Measurements from ENCODE around the gene CELSR1.

Gene CELSR1

DNA sequence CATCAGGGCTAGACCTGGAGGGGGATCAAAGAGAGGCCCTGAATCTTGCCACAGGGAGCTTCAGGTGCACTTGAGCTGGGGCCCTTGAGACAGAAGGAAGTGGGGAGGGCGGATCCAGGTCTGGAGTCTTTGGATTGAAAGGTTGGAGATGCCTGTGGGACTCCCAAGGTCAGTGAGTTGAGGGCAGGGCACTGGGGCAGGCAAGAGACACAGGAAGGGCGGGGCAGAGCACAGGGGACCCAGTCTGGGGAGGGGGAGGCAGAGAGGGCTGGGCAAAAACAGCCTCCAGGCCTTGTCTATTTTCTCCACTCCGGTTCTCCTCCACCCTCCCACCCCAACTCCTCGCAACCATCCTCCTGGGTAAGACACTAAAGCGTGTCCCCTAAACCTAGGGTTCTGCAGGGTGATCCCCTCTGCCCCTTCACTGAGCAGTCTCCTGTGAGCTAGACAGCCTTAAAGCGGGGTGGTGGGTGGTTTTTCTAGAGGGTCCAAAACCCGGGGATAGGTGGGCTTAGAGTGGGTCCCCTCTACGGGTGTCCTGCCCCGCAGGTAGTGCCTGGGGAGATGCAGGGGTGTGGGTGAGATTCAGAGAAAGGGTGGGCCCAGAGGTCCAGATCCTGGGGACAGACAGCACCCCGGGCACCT is 38.6 kb upstream of the CELSR1 start:
- DNase-seq: no peak

DNA sequence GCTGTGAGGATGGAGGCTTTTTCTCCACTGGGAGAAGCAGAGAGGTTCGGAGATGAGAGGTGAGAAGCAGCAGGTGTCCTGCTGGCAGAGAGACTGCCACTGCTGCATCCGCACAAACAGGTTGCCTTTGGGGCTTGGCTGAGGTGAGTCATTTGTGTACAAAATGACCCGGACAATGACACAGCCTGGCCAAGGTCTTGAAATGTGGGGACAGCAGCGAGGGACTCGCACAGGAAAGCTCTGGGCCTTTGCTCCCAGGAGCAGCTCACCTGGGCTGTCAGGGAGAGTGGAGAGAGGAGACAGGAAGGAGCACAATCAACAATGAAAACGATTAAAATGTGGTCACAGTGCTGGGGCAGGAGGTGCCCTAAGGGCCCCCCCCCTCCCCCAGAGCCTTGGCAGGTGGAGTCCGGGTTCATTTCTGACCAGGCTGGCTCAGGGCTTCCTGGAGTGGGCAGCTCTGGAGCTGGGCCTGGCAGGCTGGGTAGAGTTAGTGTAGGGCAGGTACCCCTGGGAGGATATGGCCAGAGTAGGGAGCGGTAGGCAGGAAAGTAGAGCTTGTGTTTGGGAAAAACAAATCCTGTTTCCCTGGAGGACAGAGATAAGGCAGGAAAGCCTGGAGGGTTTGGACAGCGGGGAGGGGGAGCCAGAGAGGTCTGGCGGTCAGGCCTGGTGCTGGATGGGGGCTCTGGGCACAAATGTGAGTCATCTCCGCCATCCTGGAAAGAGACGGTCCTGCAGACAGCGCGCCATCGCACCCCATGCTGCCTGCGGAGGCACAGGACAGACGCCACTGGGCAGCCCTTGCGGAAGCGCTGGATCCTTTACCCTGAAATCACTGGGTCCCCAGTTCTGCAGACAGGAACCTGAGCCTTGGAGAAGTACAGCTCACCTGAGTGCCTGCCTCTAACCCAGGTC is 37.8 kb upstream of the CELSR1 start:
- no peak for DNase-seq

DNA sequence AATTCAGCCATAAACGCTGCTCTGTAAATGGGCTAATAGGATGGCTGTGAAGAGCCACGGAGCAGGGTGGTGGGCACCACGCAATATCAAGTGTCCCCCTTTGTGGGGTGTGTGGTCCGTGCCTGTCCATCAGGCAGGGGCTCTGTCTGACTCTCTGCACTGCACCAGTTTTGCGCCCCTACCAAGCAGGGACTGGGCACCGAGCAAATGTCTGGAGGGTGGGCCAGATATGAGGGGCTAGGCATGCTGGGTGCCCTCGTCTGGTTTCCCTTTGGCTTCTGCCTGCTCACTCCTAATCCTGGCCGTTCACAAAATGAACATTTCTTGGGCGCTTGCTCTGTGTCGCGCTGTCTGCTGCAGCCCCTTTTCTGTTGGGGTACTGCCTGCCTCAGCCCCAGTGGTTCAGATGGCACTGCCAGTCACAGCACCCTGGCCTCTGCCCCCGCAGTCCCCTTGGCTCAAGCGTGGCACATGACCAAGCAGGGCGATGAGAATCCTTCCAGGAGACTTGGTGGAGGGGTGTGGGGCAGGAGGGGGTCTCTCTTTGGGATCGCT is 37.1 kb upstream of the CELSR1 start:
- no peak for DNase-seq

DNA sequence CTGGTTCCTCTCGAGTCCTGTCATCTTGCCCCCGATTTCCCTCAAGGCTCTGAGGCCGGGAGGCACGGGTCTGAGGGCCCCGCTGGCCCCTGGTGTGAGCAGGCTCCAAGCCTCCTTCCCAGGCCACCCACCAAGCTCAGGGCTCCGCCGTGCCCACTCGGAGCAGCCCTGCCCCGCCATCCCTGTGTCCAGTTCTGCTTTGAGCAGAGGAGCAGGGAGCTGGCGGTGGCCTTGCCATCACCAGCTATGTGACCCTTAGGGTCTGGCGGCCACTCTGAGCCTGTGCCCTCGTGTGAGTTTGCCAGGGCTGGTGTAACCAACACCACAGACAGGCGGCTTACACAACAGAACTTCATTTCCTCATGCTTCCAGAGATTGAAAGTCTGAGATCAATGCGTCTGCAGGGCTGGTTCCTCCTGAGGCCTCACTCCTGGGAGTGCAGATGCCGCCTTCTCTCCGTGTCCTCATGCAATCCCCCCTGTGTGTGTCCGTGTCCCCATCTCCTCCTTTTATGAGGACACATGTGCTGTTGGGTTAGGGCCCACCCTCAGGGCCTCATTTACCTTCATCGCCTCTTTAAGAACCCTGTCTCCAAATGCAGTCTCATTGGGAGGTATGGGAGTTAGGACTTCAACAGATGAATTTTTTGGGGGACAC is 36.5 kb upstream of the CELSR1 start:
- no peak for DNase-seq

DNA sequence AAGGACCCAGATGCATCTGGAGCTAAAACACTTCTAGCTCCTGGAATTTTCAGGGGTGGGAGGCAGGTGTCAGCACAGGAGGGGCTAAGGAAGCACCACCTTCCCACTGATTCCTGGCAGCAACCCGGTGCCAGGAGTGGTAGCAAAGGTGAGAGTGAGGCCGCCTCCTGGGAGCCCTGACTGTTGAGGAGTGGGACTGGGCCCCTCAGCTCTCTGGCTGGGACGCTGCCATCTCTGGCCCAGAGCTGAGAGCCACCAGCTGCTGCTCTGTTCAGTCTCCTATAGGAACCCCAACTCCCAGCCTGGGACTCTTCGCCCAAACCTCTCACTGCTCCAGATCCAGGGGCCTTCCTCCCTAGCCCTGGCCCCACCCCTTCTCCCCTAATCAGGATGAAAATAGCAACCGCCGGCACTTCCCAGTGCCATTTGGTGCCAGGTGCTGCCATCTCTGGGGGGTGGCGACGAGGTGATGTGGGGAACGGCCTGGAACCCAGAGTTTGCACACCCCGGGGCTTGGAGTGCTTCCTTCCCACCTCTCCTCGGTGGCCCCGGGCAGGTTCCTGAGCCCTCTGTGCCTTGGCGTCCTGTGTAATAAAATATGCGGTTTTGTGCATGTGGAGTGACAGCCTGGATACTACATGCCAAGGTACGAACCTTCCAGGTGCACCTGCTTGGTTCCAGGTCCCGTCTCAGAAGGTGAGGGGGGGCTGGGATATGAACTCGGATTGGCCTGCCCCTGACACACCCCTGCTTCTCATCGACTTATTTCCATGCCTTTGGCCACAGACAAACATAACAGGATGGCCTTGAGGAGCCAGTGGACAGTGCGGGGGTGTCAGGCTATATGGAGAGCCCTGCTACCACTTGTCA is 35.7 kb upstream of the CELSR1 start:
- DNase-seq: no peak

DNA sequence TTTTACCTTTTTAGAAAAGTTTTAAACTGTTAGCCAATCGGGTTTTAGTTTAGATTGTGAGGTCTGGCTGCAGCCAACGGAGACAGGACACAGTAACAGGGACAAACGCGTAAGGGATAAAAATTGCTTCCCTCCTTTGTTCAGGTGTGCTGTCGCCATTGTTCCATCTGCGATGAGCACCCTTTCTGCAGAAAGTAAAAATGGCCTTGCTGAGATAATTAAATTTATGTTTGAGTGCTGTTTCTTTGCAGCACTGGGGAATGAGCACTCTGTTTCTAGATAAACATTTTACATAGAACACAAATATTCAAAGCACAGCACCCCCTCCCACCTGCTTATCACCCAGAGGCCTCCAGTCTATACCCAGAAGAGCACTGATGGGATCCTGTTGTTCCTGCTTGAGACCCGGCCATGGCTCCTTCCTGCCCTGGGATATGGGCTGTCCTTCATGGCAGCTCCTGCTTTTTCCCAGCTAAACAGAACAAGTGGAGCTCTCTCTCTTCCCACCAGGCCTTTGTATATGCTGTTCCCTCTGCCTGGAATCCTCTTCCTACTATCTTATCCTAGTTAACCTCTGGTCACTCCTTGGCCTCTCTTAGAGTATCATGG is 34.3 kb upstream of the CELSR1 start:
- no peak for DNase-seq

DNA sequence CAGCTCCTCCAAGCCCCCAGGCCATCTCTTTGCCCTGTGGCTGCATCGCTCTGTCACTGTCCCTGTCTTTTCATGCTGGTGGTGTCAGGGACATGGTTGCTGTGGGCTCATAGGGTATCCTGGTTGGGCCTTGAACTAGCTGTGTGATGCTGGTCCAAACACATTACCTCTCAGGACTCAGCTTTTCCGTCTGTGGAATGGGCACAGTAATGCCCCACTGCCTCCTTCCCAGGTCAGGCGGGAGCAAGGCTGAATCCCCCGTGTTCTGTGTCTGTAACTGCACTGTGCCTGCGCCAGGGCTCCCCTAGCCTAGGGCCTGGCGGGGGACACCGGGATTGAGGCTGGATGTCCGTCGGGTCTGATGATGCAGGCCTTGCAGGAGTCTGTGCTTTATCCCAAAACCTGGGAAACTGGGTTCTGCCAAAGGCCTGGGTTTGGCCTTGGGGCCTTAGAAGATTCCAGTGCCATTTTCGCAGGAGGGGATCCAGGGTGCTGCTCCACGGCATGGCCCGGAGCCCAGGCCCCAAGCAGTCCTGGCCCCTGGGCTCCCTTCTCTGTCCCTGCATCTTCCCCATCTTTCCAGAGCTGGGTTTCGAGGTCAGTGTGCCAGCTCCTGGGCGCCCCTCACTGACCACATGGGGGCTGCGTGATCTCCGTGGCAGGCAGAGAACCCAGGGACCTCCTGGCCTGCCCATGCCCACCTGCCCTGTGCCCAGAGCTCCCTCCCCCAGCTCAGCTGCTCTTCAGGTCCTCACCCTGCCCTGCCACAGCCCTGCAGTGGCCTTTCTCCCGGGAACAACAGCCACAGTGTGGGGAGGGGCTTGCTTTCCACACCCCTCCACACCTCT is 32.7 kb upstream of the CELSR1 start:
- DNase-seq: no peak

DNA sequence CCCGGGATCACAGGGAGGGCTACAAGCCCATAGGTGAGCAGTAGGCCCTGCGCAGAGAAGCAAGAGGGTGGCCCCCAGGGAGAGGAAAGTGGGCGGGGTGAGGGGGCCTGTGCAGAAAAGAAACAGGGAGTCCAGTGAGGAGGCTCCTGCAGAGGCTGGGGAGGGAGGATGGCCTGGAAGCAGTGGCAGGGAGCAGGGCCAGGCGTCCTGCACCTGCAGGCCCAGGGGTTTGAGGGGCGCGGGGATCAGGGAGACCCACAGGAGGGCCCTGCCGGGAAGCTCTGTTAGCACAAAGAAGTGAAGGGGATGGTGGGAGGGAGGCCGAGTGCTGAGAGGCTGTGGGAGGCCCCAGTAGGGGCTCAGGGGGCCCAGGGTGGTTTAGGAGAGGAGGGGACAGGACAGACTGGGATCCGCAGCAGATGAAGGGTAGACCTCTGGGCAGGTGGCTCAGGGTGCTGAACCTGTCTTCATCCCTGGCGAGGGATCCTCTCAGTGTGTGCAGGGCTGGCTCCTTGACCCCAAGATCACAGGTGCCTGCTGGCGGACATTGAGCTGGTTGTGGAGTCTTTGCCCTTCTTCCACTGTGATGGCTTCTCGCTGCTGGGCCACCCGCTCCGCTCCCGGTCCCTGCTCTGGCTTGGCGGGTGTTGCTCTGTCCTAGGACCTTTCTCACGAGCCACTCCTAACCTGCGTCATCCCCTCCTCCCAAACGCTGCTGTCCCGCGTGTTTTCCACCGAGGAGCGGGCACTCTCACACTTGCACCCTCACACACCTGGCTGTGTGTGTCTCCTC is 31.8 kb upstream of the CELSR1 start:
- no peak for DNase-seq

DNA sequence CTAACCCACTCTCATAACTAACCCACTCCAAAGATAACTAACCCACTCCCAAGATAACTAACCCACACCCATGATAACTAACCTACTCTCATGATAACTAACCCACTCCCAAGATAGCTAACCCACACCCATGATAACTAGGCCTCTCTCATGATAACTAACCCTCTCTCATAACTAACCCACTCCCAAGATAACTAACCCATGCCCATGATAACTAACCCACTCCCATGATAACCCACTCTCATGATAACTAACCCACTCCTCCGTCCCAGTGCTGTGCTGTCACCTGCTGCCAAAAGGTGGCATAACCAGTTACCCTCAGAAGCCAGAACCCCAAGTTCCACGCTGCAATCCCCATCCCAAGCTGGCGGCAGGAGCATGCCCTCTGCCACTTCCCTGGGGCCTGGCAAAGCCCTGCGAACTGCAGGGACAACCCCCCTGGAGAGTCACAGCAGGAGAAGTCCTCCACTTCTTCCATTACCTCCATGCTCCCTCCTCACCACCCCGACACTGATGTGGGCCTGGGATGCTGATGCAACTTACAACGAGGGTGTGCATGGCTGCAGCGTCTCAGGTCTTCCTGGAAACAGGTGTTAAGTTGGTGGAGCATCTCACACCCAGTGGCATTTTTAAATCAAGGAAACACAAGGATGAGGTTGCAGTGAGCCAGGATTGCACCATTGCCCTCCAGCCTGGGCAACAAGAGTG is 30.8 kb upstream of the CELSR1 start:
- DNase-seq: no peak

DNA sequence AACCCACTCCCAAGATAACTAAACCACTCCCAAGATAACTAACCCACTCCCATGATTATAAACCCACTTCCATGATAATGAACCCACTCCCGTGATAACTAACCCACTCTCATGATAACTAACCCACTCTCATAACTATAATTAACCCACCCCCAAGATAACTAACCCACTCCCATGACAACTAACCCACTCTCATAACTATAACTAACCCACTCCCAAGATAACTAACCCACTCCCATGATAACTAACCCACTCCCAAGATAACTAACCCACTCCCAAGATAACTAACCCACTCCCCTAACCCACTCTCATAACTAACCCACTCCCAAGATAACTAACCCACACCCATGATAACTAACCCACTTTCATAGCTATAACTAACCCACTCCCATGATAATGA is 30.1 kb upstream of the CELSR1 start:
- DNase-seq: no peak

DNA sequence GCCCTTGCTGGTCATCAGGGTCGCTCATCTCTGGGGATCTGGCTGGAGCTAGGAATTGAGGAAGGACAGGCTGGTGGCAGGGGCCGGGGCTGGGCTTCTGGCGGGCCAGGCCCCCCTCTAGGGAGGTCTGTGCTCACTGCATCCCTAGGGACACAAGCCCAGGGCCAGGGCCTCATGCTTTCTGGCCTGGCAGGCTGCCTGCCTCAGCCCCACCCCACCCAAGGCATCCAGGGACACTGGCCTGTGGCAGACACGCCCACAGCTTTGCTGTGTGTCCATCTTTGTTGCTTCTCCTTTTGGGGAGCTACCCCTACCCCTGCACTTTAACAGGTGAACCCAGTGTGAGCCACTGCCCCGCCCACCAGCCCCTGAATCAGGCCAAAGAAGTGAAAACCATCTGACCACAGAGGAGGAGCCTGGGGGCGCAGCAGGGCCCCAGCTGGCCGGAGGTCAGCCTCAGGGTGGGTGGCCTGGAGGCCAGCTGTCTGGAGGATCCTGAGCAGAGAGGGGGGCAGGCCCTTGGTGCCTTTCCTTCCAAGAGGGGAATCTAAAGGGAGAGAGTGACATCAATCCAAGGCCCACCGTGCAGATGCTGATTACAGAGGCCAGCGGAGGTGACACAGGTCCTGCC is 26.8 kb upstream of the CELSR1 start:
- DNase-seq: no peak

DNA sequence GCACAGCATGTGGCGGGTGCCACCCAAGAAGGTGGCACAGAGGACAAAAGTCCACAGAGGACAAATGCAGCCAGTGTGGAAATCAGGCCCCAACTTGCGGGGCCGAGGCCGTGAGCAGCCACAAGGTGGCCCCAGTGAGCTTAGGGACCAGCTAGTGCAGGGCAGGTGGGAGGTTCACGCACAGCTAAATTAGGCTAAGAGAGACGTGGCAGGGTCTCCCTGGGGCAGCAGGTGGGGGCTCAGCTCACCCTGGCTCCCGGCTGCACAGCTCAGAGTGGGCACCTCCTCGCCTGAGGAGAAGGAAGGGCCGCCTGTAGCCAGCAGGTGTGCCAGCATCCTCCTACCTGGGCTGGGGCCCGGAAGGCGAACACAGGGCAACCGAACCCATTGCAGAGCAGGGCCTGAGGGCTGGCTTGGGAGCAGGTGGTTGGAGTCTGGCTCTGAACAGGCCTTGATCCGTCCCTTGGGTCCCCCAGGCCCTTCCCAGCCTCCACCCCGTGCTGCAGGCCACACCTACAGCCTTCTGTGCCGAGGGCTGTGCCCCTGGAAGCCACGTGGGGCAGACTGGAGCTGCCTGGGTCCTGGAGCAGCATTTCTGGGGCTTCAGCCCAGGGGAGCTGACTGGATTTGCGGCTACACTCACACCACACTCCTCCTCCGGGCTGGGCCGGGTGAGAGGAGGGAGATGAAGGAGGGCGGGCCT is 26.1 kb upstream of the CELSR1 start:
- DNase-seq: peak; percentile 76 to 78

DNA sequence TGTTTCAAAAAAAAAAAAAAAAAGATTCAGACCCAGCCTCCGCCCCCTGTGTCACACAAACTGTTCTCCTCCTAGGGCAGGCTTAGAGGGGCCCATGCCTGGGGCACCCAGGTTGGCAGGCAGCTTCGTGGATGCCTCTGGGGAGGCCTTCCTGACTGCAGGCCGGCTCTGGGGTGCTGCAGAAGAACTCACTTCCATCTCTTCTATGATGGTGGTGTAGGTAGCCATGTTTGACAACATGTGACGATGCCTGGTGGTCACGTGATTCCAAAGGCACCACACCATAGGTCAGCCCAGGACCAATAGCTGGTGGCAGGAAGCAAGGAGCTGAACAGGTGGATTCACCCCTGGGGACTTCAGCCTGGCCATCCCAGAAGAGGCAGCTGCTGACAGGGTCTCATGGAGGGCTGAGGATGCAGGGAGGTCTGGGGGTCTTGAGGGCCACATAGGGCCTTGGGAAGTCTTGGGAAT is 24.1 kb upstream of the CELSR1 start:
- no peak for DNase-seq

DNA sequence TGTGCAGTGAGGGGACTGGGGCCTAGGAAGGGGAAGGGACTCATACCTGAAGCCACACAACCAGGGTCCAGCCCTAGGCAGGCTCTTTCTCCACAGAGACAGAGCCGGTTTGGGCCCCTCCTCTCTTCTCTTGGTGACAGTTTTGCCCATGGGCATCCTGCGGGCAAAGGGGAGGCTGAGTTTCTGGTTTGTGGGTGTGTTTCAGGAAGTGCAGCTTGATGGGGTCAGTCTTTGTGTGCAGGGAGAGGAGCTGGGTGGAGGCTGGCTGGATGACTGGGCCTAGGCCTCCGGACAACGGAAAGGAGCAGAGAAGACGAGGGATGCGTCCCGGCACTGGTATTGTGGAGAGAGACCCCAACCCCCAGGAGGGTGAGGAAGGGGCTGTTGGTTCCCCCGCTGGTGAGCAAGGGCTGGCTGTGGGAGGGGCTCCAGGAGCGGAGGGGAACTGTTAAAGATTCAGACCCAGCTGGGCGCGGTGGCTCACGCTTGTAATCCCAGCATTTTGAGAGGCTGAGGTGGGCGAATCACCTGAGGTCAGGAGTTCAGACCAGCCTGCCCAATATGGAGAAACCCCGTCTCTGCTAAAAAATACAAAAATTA is 23.4 kb upstream of the CELSR1 start:
- DNase-seq: no peak

DNA sequence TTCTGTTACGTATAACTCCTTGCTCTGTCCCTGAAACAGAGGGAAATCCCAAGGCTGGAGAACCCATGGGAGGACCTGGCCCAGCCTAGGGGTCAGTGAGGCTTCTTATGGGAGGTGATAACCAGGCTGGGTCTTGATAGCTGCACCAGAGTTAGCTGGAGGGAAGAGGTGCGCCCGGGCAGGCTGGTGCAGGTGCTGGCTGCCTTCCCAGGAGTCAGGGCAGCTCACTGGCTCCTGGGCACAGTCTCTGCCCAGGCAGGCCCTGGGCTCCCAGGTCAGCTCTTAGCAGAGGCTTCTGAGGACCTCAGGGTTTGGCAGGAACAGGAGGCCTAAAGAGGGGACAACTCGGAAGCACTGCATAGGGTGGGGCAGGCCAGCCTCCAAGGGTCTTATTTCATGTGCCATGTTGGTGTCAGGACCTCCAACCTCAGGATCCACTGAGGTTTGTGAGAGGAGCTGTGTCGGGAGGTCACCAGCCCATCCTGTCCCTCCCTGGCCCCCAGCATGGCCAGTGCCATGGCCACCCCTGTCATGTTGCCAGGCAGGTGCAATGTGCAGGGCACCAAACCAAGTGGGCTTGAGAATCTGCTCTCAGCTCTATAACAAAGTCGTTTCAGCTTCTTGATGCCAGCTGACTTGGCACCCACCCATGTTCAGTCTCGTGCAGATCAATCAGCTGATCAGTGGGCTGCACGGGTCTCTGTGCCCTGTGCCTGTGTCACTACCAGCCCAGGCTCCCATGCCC is 20.5 kb upstream of the CELSR1 start:
- no peak for DNase-seq

DNA sequence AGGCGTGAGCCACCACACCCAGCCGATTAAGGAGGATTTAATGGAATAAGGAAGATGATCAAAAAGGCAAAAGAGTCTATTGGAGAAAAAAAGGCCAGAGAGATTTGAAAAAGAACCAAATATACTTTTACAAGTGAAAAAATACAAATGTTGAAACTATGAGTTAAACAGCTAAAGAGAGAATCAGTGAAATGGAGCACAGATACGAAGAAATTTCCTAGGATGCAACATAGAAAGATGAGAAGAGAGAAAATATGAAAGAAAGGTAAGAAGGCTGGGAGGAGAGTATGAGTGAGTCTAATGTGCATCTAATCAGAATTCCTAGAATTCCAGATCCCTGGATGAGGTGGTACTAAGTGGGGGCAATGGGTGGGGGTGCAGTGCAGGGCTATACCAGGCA is 19.4 kb upstream of the CELSR1 start:
- DNase-seq: no peak

DNA sequence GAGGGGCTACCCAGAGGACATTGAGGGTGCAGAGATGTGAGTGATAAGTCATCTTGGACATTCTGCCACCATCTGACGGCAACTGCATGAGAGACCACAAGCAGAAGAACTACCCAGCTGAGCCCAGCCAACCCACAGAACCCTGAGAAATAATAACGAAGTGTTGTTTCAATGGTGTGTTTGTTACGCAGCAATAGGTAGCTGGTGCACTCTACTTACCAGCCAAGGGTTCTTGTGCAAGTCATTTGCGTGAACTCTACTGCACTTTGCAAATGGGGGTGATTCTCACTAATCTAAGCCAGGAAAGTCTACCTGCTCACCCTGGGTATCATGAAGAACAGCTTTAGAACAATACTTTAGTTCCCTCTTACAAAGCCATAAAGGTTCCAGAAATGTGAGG is 15.8 kb upstream of the CELSR1 start:
- DNase-seq: no peak
